GM13976 (cell line): Measurements from ENCODE around the gene KIF20A.

Experiments used
- DNase-seq: peaks from one replicate; pipeline ENCODE4 v3.0.0; 2012; ENCODE audit warnings: low spot score
- CTCF ChIP-seq: IDR thresholded peaks from 2 replicates; pipeline ENCODE4 v1.5.1; 2012; ENCODE audit warnings: borderline replicate concordance, mild to moderate bottlenecking; ENCODE audit not compliant: insufficient read depth; ENCODE audit errors: extremely low read depth, missing control alignments, control extremely low read depth
- in situ Hi-C: fragments of 300-500 bp; cut with MboI; formaldehyde crosslinking; loops from one replicate; pipeline ENCODE4 v1.12.0; 2022; ENCODE audit warnings: low sequenced_read_pairs, mixed read lengths, inconsistent platforms; ENCODE audit not compliant: unreplicated experiment

Gene KIF20A

GRCh38 chr5:138230261-138230660 is 51.3 kb downstream of the KIF20A start:
- in situ Hi-C loops, result no loop called here
- TF ChIP-seq CTCF, result no peak
- no peak for DNase-seq

- no peak for DNase-seq
- in situ Hi-C loops, result no loop called here
- TF ChIP-seq CTCF, result no peak
Observed at GRCh38 chr5:138230981-138231589, 52.2 kb downstream of the KIF20A start.

- no peak for TF ChIP-seq CTCF
Observed at GRCh38 chr5:138233280-138233679, 54.4 kb downstream of the KIF20A start.

DNA sequence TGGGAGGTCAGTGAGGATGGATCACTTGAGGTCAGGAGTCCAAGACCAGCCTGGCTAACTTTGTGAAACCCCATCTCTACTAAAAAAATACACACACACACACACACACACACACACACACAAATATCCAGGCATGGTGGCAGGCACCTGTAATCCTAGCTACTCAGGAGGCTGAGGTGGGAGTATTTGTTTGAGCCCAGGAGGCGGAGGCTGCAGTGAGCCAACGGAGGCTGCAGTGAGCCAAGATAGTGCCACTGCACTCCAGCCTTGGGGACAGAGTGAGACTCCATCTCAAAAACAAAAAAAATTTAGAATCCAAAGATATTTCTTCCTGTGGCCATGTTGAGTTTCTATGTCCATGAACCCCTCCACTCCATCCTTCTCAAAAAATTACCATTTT is 55.7 kb downstream of the KIF20A start:
- DNase-seq, result no peak
- TF ChIP-seq CTCF, result no peak
- in situ Hi-C loops, result no loop called here

More at GRCh38 chr5:138233280-138233679, 54.4 kb downstream of the KIF20A start:
- DNase-seq, result no peak
- in situ Hi-C loops, result no loop called here
